Activated T-cell treated with anti-CD3 and anti-CD28 coated beads for 4 hours (primary cell): Measurements from ENCODE around the gene RASL11A.
A peak's percentile ranks its signal among the peaks of the same experiment; 100 is the strongest.
"Not testable (repeated sequence)": the region's sequence is repeated elsewhere in the genome, so short reads cannot be mapped to it uniquely, and the experiment has no call there.

Experiments
- DNase-seq: peaks from one replicate; pipeline ENCODE4 v3.0.0-alpha.2; 2020

Gene RASL11A

GRCh38 chr13:27269114-27269665 lies 1.4 kb upstream of the RASL11A start:
- no peak for DNase-seq

- DNase-seq: no peak
Measured at GRCh38 chr13:27271570-27272096, 1.0 kb downstream of the RASL11A start.

DNA sequence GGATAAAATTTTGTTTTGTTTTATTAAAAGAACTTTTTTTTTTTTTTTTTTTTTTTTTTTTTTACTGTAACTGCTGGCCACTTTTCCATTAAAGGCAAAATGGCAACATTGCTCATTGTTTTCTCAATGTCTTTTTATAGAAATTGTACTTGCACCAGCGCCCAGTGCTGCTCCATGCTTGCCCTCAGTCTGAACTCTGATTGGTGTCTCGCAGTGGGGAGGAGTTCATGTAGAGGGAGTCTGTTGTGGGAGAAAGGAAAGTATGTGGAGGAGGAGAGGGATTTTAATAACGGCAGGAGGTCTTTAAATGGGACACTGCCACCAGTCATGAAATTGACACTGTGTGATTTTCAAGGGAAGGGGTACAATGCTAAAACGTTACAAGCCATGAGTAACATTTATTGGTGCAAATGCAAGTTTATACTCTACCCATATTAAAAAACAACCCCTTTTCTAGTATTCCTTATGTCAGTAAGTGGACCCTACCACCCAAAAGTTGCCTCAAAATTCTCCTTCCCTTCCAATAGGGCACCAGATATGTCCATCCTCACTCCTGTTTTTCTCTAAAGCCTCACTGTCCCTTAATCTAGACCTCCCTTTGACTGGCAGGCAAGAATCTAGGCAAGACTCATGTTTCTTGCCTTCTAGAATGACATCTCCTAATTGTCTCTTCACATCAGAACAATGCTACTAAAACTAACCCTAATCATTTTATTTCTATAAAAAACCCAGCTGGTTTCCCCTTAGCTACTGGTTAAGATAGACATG lies 3.2 kb downstream of the RASL11A start:
- DNase-seq: no peak

- no peak for DNase-seq
Measured at GRCh38 chr13:27274631-27275030, 4.0 kb downstream of the RASL11A start.

- DNase-seq: no peak
Measured at GRCh38 chr13:27276188-27276587, 5.6 kb downstream of the RASL11A start.

DNA sequence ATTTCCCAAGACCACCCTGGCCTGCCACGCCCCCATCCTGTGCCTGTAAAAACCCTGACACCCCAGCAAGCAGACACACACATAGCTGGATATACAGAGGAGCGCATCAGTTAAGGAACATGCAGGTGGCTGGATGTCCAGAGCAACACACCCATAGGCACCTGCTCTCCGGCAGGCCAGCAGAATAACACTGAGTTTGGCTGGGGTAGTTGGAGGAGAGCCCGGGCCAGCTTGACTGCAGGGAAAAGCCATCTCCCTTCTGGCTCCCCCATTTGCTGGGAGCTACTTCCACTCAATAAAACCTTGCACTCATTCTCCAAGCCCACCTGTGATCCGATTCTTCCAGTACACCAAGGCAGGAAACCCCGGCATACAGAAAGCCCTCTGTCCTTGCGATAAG lies 8.9 kb downstream of the RASL11A start:
- no peak for DNase-seq

DNA sequence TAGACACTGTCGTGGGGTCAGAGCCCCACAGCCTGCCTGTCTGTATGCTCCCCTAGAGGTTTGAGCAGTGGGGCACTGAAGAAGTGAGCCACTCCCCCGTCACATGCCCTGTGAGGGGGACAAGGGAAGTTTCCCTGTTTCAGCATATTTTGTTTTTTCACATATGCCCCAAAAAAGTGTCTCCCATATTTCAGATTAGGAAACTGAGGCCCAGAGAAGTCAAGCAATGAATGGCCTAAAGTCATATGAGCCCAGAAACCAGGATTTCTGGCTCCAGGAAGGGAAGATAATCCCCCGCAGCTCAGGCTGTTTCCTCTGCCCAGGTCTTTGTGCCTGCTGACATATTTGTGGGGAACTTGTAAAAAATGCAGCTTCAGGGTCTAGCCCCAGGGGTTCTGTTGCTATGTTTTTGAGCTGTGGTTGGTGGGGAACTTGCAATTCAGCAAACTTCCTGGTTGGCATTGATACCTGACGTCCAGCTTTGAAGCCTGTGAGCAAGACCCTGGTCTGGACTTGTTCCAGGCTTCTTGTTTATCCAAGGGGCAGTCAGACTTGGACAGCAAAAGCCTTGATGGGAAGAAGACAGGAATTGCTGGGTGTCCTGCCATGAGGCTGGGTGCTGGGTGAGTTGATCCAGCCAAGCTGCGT lies 9.5 kb downstream of the RASL11A start:
- no peak for DNase-seq

DNA sequence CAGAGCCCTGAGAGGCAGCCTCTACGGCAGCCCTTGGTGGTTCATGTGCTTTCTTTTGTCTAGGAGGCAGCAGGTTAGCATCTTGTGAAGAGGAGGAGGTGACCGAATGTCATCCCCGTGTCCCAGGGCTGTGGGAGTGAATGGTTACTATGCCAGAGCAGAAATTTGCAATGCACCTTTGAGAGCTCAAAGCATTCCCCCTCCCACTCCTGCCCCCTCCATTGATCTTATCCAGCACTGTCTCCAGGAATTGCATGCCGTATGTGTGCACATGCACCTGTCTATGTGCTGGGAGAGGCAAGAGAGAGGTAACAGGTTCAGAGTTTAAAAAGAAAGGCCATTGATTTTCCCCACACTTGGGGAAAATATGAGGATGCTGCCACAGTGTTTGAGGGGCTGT lies 10.2 kb downstream of the RASL11A start:
- DNase-seq: no peak

DNA sequence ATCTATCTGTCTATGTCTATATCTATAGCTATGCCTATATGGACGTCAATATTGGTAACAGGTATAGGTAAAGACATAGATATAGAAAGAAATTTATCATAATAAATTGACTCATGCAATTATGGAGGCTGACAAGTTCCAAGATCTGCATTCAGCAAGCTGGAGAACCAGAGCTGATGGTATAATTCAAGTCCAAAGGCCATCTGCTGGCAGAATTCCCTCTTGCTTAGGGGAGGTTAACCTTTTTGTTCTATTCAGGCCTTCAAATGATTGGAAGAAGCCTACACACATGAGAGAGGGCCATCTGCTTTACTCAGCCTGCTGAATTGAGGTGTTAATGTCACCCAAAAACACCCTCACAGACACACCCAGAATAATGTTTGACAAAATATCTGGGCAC lies 10.8 kb downstream of the RASL11A start:
- no peak for DNase-seq

- no peak for DNase-seq
Measured at GRCh38 chr13:27283906-27284493, 13.4 kb downstream of the RASL11A start.

GRCh38 chr13:27288392-27288791 lies 17.8 kb downstream of the RASL11A start:
- no peak for DNase-seq

DNA sequence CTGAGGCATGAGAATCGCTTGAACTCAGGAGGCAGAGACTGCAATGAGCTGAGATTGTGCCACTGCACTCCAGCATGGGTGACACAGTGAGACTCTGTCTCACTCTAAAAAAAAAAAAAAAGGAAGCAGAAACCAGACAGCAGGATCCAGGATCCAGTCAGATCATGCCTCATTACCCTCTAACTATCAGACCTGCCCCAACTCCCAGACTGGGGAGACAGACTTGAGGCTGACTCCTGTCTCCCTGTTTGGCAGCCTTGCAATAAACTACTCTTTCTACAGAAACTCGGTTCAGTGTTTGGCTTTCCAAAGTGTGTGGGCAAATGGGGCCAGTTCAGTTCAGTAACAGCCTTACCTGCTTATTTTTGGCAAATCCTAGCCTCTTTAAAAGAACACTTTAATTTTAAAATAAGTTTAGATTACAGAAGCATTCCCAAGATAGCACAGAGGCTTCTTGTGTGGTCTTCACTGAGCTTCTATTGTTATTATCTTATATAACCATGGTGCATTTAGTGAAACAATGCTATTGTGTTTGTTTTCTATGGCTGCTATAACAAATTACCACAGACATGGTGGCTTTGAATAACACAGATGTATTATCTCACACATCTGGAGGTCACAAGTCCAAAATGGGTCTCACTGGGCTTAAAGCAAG lies 18.5 kb downstream of the RASL11A start:
- no peak for DNase-seq

DNA sequence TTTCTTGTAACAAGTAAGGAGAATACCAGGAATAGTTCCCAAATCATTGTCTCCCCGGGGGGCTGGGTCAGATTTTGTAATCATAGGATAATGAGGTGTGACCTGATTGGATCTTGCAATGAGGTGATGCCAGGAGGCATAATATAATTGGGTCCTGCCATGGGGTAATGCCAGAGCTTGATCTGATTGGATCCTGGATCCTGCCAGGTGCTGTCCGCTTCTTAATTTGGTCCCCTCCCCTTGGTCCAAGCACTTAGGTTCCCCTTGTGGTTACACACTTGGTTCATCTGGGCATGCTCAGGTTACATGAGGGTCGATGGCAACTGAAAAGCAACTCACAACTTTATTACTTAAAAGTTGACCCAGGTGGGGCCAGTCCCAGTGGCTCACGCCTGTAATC lies 20.1 kb downstream of the RASL11A start:
- no peak for DNase-seq

DNA sequence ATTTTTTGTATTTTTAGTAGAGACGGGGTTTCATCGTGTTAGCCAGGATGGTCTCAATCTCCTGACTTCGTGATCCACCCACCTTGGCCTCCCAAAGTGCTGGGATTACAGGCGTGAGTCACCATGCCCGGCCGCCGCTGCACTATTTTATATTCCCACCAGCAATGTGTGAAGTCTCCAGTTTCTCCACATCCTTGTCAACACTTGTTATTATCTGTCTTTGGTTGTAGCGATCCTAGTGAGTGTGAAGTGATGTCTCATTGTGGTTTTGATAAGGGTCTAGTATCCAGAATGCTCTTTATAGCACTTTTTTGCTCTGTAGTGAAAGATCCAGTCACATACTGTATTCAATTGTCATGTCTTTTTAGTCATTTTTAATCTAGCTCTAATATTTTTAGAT lies 21.3 kb downstream of the RASL11A start:
- not testable (repeated sequence) for DNase-seq

GRCh38 chr13:27293076-27293691 lies 22.6 kb downstream of the RASL11A start:
- DNase-seq: no peak

DNA sequence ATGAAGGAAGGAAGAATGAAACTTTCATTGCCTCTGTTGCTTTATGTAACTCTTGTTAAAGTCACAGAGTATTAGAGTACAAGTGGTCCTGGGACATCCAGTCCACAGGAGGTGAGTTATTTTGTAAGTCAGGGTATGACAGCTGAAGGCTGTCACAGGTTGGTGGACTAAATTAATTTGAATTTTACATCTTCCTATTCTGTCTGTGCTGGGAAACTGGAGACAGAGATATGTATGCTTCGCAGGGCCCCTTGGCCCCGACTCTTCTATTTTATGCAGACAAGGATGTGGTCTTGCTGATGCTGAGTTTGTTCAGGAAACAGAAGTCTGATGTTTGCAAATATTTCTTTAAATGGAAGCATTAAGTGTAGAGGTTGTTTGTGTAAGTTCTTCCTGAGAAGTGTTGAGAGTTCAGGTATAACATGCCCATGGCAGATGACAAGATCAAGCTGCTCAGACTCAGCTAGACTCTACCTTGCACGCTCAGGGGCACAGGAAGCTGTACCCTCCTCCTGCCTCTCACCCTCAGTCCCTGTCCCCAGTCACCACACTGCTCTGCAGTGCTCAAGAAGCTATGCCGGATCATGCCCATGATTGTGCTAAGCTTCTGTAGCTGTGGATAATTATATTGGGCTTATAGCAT lies 23.4 kb downstream of the RASL11A start:
- DNase-seq: no peak

- peak; percentile 23 for DNase-seq
Measured at GRCh38 chr13:27295096-27295495, 24.5 kb downstream of the RASL11A start.

DNA sequence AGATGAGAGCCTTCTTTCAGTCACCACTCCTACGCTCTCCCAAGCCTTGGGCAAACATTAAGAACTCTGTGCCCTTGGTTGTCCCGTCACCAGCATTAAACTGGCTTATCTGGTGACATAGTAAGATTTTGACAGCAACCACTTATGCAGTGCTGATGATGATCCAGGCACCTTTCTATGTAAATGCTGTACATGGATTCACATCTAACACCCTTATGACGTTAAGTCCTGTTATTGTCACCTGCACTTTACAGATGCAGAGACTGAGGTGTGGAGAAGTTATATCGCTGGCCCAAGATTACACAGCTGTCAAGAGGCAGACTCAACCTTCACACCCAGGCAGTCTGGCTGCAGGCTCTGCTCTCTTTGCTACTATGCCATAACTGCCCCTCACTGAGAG lies 25.0 kb downstream of the RASL11A start:
- no peak for DNase-seq

DNA sequence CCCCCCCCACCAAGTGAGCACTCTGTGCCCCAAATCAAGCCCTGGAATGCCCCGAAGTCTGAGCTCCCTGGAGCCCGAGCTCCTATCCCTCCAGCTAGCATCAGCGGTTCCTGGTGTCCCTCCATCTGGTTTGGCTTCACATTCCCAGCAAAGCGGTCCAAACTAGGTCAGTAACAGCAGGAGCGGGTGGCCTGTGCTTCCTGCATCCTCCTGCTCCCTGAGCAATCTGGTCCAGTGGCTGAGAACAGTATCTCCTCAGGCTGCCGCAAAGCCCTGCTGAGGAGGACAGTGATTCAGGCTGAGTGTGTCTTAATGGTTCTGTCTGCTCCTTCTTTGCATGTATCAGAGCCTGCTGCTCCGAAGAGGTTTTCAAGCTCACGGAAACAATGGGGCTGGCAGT lies 25.9 kb downstream of the RASL11A start:
- no peak for DNase-seq

DNA sequence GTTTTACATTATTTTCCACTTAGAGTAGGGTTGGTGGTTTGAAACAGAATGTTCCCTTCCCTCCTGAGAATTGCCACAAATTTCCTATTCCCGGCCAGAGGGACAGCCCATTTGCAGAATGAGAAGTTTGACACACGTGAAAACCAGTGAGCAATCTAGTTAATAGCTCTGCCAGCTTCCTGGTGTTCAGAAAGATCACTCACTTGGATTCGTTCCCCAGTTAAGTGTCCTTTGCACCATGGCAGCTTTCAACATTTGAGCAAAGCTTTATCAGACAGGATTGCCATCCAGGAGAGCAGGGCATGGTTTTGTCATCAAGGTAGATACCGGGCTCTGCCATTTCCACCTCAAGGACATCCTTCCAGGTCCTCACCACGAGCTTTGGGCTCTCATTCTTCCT lies 28.2 kb downstream of the RASL11A start:
- no peak for DNase-seq

DNA sequence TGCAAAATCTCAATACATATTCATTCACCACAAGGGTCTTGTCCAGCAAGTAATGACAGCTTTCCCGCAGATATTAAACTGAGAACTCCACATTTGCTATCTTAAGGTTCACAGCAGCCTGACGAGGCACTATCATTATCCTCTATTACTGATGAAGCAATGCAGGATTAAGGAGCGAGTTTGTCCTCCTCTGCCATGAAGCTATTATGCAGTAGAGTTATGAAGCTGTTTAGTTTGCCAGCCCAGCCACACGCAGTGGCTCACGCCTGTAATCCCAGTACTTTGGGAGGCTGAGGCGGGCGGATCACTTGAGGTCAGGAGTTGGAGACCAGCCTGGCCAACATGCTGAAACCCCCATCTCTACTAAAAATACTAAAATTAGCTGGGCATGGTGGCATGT lies 29.8 kb downstream of the RASL11A start:
- not testable (repeated sequence) for DNase-seq

GRCh38 chr13:27300941-27301586 lies 30.4 kb downstream of the RASL11A start:
- no peak for DNase-seq
